ENCODE data around the gene RXRA.

GRCh38 chr9:134433909-134434882 lies 107.9 kb downstream of the RXRA start:
- TF ChIP-seq POLR2A (IDR thresholded peaks at IDR 0.05; ENCODE audit: low read depth, low read length) (no peak), CHD4 (IDR thresholded peaks at IDR 0.05) (no peak), POLR2AphosphoS5 (IDR thresholded peaks at IDR 0.05; ENCODE audit: low read length) (no peak), SP1 (IDR thresholded peaks at IDR 0.05; ENCODE audit: low read depth, low read length) (no peak), IRF3 (IDR thresholded peaks at IDR 0.05) (no peak), YBX1 (IDR thresholded peaks at IDR 0.05) (no peak)
- TF ChIP-seq, protein P1, sequence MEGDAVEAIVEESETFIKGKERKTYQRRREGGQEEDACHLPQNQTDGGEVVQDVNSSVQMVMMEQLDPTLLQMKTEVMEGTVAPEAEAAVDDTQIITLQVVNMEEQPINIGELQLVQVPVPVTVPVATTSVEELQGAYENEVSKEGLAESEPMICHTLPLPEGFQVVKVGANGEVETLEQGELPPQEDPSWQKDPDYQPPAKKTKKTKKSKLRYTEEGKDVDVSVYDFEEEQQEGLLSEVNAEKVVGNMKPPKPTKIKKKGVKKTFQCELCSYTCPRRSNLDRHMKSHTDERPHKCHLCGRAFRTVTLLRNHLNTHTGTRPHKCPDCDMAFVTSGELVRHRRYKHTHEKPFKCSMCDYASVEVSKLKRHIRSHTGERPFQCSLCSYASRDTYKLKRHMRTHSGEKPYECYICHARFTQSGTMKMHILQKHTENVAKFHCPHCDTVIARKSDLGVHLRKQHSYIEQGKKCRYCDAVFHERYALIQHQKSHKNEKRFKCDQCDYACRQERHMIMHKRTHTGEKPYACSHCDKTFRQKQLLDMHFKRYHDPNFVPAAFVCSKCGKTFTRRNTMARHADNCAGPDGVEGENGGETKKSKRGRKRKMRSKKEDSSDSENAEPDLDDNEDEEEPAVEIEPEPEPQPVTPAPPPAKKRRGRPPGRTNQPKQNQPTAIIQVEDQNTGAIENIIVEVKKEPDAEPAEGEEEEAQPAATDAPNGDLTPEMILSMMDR (IDR thresholded peaks at IDR 0.05 in 2 of 3, conservative IDR thresholded peaks at IDR 0.05 in 1 of 3; ENCODE audit: control insufficient read depth in 2 of 3, extremely low read depth in 1 of 3, insufficient read depth in 1 of 3, low read depth in 3 of 3, low read length in 3 of 3), result no peak
- TF ChIP-seq, protein P2, sequence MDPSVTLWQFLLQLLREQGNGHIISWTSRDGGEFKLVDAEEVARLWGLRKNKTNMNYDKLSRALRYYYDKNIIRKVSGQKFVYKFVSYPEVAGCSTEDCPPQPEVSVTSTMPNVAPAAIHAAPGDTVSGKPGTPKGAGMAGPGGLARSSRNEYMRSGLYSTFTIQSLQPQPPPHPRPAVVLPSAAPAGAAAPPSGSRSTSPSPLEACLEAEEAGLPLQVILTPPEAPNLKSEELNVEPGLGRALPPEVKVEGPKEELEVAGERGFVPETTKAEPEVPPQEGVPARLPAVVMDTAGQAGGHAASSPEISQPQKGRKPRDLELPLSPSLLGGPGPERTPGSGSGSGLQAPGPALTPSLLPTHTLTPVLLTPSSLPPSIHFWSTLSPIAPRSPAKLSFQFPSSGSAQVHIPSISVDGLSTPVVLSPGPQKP (IDR thresholded peaks at IDR 0.05; ENCODE audit: low read depth, low read length), result no peak
- TF ChIP-seq, protein P3, sequence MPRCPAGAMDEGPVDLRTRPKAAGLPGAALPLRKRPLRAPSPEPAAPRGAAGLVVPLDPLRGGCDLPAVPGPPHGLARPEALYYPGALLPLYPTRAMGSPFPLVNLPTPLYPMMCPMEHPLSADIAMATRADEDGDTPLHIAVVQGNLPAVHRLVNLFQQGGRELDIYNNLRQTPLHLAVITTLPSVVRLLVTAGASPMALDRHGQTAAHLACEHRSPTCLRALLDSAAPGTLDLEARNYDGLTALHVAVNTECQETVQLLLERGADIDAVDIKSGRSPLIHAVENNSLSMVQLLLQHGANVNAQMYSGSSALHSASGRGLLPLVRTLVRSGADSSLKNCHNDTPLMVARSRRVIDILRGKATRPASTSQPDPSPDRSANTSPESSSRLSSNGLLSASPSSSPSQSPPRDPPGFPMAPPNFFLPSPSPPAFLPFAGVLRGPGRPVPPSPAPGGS (IDR thresholded peaks at IDR 0.05; ENCODE audit: borderline replicate concordance, insufficient read depth, low read depth, low read length, poor library complexity, severe bottlenecking), result no peak

All from GM12878 (cell line).